ENCODE results near the gene FTHL17.

Gene FTHL17

DNA sequence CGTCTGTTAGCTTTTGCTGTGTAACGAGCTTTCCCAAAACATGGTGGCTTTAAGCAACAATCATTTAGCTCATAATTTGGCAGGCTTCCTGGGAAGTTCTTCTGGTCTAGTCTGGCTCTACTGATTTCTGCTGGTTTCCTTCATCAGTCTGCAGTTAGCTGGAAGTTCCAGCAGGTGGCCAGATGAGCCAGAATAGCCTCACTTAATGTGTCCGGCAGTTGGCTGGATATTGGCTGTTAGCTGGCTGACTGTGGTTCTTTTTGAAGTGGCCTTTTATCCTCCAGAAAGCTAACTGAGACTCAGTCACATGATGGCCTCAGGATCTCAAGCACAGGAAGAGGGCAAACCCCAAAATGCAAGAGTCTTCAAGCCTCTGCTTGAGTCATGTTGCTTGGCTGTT is 34.9 kb downstream of the FTHL17 start:
- DNase-seq, result peak; percentile 27 to 42

DNA sequence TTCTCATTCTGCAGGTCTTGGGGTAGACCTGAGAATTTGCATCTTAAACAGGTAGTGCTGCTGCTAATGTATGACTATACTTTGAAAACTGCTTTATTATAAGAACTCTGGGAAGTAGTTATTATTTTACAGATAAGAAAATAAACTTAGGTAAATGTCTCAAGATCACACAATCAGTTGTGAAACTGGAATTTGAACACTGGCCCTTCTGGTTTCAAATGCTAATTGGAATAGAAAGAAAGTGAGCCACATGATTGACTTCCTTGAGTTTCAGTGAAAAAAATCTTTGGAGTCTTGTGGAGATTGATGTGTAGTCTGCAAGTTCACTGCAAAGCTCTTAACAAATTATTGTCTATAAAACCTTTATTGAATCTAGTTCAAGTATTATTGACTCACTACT is 44.5 kb downstream of the FTHL17 start:
- DNase-seq, result no peak

DNA sequence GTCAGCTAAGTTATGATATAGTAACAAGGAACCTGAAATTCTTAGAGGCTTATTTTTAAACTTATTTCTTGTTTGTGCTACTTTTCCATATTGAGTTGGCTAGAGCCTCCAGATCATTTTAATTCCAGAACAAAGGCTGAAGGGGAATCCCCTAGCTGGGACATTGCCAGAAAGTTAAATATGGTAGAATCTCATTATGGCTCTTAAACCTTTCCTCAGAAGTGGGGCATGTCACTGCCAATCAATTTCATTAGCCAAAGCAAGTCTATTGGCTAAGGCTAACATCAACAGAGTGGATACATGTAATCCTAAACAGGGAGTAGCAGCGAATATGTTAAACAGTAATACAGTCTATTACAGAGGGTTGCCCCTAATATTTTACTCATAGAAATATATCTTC is 47.0 kb downstream of the FTHL17 start:
- no peak for DNase-seq

GRCh38 chrX:31021537-31021936 is 50.3 kb downstream of the FTHL17 start:
- DNase-seq, result no peak
